Natural killer cell (primary cell): ENCODE results near the gene RIPOR1. TPM values are rescaled to one million over a fixed set of nuclear protein-coding genes. Genes with fewer than 3 reads are reported as not detected.

Experiments
- ATAC-seq, 3 donors: fragments of 150-1000 bp in 2 of 3; fragments of 200-7000 bp in 1 of 3; cut with Tn5 transposase; 1 replicate in 1 of 3; 2 replicates in 2 of 3; pipeline ENCODE4 v1.10.0; 2021; ENCODE audit warnings: mild to moderate bottlenecking in 2 of 3, moderate library complexity in 2 of 3
- DNase-seq, 2 donors: peaks; one replicate each; pipeline versions ENCODE4 v3.0.0 to v3.0.0-alpha.2; 2013 to 2021; ENCODE audit warnings: mixed read lengths in 1 of 2
- H3K27ac ChIP-seq: one replicate; pipeline ENCODE4 v1.5.1; 2013; ENCODE audit warnings: mild to moderate bottlenecking, low read length
- H3K27me3 ChIP-seq: one replicate; pipeline ENCODE4 v1.6.1; 2013; ENCODE audit warnings: low read length; ENCODE audit not compliant: control insufficient read depth, insufficient read depth
- H3K36me3 ChIP-seq: one replicate; pipeline ENCODE4 v1.6.1; 2013; ENCODE audit warnings: low read length; ENCODE audit not compliant: control insufficient read depth, insufficient read depth
- H3K4me1 ChIP-seq: one replicate; pipeline ENCODE4 v1.6.1; 2013; ENCODE audit warnings: low read length; ENCODE audit not compliant: control insufficient read depth, insufficient read depth
- H3K4me3 ChIP-seq: one replicate; pipeline ENCODE4 v1.5.1; 2013; ENCODE audit warnings: low read length
- H3K9me3 ChIP-seq: one replicate; pipeline ENCODE4 v1.6.1; 2013; ENCODE audit warnings: low read length; ENCODE audit not compliant: control insufficient read depth, insufficient read depth
- H3K27ac Mint-ChIP-seq, 2 donors: one replicate each; pipeline ENCODE4 v1.8.0; 2022; ENCODE audit warnings: mild to moderate bottlenecking in 2 of 2, mixed read lengths in 2 of 2, moderate library complexity in 1 of 2
- H3K27me3 Mint-ChIP-seq, 2 donors: one replicate each; pipeline ENCODE4 v1.8.0; 2022; ENCODE audit warnings: low read depth in 2 of 2, mixed read lengths in 2 of 2
- H3K36me3 Mint-ChIP-seq: one replicate; pipeline ENCODE4 v1.8.0; 2022; ENCODE audit warnings: mixed read lengths
- H3K4me1 Mint-ChIP-seq, 2 donors: one replicate each; pipeline ENCODE4 v1.8.0; 2022; ENCODE audit warnings: mixed read lengths in 2 of 2
- H3K4me3 Mint-ChIP-seq: one replicate; pipeline ENCODE4 v1.8.0; 2022; ENCODE audit warnings: mild to moderate bottlenecking, moderate library complexity, mixed read lengths
- H3K9me3 Mint-ChIP-seq, 2 donors: one replicate each; pipeline ENCODE4 v1.8.0; 2022; ENCODE audit warnings: mixed read lengths in 2 of 2
- WGBS: methylation state at CpG from one replicate; pipeline ENCODE4 v1.1.7; 2013; ENCODE audit warnings: missing lambda C conversion rate; ENCODE audit not compliant: insufficient coverage; 5-methylcytosine and 5-hydroxymethylcytosine counted together
- intact Hi-C: fragments of 100-400 bp; cut with micrococcal nuclease; formaldehyde crosslinking; loops from one replicate; pipeline ENCODE4 v1.14.2; 2022
- total RNA-seq, 4 donors: library from RNA; stranded (reverse); fragments of 120-200 nt in 1 of 4; gene quantifications; one replicate each; pipeline versions ENCODE4 v1.2.3 to v1.2.4, GENCODE V29; 2013 to 2022
- TF ChIP-seq, protein P1 (sequence below): fragments of 200-600 bp; IDR thresholded peaks from one replicate; pipeline ENCODE4 v1.8.0; 2022; ENCODE audit warnings: antibody characterized with exemption

Gene RIPOR1, protein sequence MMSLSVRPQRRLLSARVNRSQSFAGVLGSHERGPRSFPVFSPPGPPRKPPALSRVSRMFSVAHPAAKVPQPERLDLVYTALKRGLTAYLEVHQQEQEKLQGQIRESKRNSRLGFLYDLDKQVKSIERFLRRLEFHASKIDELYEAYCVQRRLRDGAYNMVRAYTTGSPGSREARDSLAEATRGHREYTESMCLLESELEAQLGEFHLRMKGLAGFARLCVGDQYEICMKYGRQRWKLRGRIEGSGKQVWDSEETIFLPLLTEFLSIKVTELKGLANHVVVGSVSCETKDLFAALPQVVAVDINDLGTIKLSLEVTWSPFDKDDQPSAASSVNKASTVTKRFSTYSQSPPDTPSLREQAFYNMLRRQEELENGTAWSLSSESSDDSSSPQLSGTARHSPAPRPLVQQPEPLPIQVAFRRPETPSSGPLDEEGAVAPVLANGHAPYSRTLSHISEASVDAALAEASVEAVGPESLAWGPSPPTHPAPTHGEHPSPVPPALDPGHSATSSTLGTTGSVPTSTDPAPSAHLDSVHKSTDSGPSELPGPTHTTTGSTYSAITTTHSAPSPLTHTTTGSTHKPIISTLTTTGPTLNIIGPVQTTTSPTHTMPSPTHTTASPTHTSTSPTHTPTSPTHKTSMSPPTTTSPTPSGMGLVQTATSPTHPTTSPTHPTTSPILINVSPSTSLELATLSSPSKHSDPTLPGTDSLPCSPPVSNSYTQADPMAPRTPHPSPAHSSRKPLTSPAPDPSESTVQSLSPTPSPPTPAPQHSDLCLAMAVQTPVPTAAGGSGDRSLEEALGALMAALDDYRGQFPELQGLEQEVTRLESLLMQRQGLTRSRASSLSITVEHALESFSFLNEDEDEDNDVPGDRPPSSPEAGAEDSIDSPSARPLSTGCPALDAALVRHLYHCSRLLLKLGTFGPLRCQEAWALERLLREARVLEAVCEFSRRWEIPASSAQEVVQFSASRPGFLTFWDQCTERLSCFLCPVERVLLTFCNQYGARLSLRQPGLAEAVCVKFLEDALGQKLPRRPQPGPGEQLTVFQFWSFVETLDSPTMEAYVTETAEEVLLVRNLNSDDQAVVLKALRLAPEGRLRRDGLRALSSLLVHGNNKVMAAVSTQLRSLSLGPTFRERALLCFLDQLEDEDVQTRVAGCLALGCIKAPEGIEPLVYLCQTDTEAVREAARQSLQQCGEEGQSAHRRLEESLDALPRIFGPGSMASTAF
- total RNA-seq = 100 to 1,000 TPM in 1 of 3 donors, 10 to 100 TPM in 2; 68.2 to 118 (median 74.8) TPM
- total RNA-seq (2013) = 37.1 TPM

- WGBS = 24% methylated on average over 45 of the region's 45 CpGs
- H3K27ac ChIP-seq = peak within 1 kb of the TSS; percentile 84
- ATAC-seq (peak; percentile 36 to 59 (median 56)), DNase-seq (peak; percentile 32 to 69)
- peak within 1 kb of the TSS; percentile 50 for H3K4me3 ChIP-seq
- Mint-ChIP-seq H3K27me3 (peaks cover 0 to 15% of the 10 kb centered on the region in 2 donors), H3K27ac (peak within 1 kb of the TSS; percentile 70 to 92), H3K9me3 (no peaks in the 10 kb centered on the region), H3K36me3 (no peaks in the 10 kb centered on the region), H3K4me1 (peaks cover 19 to 30% of the 10 kb centered on the region in 2 donors), H3K4me3 (peak within 1 kb of the TSS; percentile 91)
- no peaks in the 10 kb centered on the region for H3K9me3 ChIP-seq
- peaks cover 41% of the 10 kb centered on the region for H3K4me1 ChIP-seq
- no peaks in the 10 kb centered on the region for H3K27me3 ChIP-seq
- TF ChIP-seq, protein P1, sequence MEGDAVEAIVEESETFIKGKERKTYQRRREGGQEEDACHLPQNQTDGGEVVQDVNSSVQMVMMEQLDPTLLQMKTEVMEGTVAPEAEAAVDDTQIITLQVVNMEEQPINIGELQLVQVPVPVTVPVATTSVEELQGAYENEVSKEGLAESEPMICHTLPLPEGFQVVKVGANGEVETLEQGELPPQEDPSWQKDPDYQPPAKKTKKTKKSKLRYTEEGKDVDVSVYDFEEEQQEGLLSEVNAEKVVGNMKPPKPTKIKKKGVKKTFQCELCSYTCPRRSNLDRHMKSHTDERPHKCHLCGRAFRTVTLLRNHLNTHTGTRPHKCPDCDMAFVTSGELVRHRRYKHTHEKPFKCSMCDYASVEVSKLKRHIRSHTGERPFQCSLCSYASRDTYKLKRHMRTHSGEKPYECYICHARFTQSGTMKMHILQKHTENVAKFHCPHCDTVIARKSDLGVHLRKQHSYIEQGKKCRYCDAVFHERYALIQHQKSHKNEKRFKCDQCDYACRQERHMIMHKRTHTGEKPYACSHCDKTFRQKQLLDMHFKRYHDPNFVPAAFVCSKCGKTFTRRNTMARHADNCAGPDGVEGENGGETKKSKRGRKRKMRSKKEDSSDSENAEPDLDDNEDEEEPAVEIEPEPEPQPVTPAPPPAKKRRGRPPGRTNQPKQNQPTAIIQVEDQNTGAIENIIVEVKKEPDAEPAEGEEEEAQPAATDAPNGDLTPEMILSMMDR = no peak
- no peaks in the 10 kb centered on the region for H3K36me3 ChIP-seq
- intact Hi-C loops = loop anchor here (5.0 to 10.0 kb wide), 2 partner anchors 36 to 276 kb away; partner anchors contain the start of genes RANBP10 and TSNAXIP1
Measured at GRCh38 chr16:67528222-67528869, at the start of gene RIPOR1. Gene RIPOR1 (plus strand): TSS chr16:67528829. CDS start chr16:67538447, 9,618 bp downstream.

GRCh38 chr16:67480833-67481560, 47.6 kb upstream of the RIPOR1 start, which contains the start of gene ATP6V0D1:
Gene ATP6V0D1 (minus strand): TSS chr16:67481157. CDS start chr16:67481086, 71 bp downstream.
- no peaks in the 10 kb centered on the region for H3K9me3 ChIP-seq
- no peaks in the 10 kb centered on the region for H3K27me3 Mint-ChIP-seq
- H3K9me3 Mint-ChIP-seq = no peaks in the 10 kb centered on the region
- TF ChIP-seq, protein P1 = peak; percentile 80
- H3K36me3 ChIP-seq = peaks cover 9% of the 10 kb centered on the region
- peak within 1 kb of the TSS; percentile 96 for H3K27ac ChIP-seq
- DNase-seq (peak; percentile 100), ATAC-seq (peak; percentile 81 to 97 (median 91))
- no peaks in the 10 kb centered on the region for H3K36me3 Mint-ChIP-seq
- H3K27ac Mint-ChIP-seq = peak within 1 kb of the TSS; percentile 100
- H3K4me3 ChIP-seq = peak within 1 kb of the TSS; percentile 87
- WGBS = under 1% methylated on average over 57 of the region's 57 CpGs
- no peaks in the 10 kb centered on the region for H3K27me3 ChIP-seq
- H3K4me1 ChIP-seq = peaks cover 42% of the 10 kb centered on the region
- peak within 1 kb of the TSS; percentile 100 for H3K4me3 Mint-ChIP-seq
- intact Hi-C loops = loop anchor here (1.0 to 5.0 kb wide), 5 partner anchors 13 to 456 kb away; partner anchors contain the start of genes ACD, CTCF, PARD6A and PSMB10
- peaks cover 37 to 55% of the 10 kb centered on the region in 2 donors for H3K4me1 Mint-ChIP-seq
